Panc1 (cell line): ENCODE results near the gene MEGF11.

Experiments used
- CTCF ChIP-seq: fragments of 450-650 bp; IDR thresholded peaks from 2 replicates; pipeline ENCODE4 v1.5.1; 2017; ENCODE audit warnings: mild to moderate bottlenecking
- POLR2AphosphoS5 ChIP-seq: IDR thresholded peaks from 2 replicates; pipeline ENCODE4 v1.6.1; 2012; ENCODE audit warnings: mild to moderate bottlenecking, low read depth, low read length, moderate library complexity
- REST ChIP-seq, 2 experiments: IDR thresholded peaks; 2 replicates each; pipeline ENCODE4 v1.6.1; 2011 to 2012; ENCODE audit warnings: low read depth in 2 of 2, control low read depth in 1 of 2, low read length in 1 of 2, mild to moderate bottlenecking in 1 of 2, moderate library complexity in 1 of 2; ENCODE audit not compliant: insufficient read depth in 1 of 2
- SIN3A ChIP-seq: IDR thresholded peaks from 2 replicates; pipeline ENCODE4 v1.6.1; 2012; ENCODE audit warnings: low read depth, mild to moderate bottlenecking, low read length, moderate library complexity, borderline replicate concordance; ENCODE audit not compliant: insufficient read depth

DNA sequence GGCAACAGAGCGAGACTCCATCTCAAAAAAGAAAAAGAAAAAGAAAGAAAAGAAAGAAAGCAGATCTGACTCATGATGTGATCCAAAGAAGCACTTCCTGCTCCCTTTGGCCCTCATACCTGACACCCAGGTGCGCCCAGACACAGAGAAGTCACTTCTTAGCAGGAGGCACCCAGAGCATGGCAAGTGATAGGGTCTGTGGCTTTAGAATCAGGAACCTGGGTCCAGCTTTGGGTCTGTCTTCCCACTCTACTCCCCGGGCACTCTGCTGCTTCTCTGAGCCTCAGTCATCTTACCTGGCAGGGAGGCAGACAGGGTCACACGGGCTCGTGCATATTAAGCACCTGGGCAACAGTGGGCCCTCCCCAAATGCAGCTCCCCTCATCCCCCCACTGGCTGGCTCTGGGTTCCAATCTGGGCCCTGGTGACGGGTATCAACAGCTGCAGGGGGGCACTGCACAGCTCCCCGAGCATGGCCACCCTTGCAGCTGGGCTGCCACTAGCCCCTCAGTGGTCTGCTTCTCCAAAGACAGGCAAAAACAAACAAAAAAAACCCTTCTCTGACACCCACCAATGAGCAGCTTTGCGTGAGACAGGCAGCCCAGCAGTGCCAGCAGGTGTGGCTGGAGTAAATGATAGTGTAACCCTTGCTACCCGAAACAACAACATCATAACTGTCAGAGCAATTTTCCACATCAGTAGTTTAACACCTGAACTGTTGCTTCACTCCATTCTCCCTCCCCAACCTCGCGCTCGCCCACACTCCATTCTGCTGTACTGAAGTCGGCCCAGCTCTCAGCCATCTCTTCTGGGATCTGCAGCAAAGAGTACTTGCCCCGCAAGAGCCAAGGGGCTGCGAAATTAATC lies 99.8 kb downstream of the MEGF11 start:
- TF ChIP-seq SIN3A (no peak), POLR2AphosphoS5 (no peak), CTCF (no peak), REST (IDR thresholded peaks at IDR 0.05; ENCODE audit: insufficient read depth in 1 of 2, low read depth in 2 of 2, low read length in 1 of 2) (no peak)
